Bone marrow (tissue), 2 donors: ENCODE results near the gene UFC1.
A peak's percentile ranks its signal among the peaks of the same experiment; 100 is the strongest.

Experiments used
- DNase-seq, 2 donors: peaks; one replicate each; lab custom pipeline; 2025; lab: John Stamatoyannopoulos, UW

Gene UFC1

GRCh38 chr1:161171191-161171590 is 17.4 kb downstream of the UFC1 start:
- no peak for DNase-seq

GRCh38 chr1:161171696-161172095 is 17.9 kb downstream of the UFC1 start:
- DNase-seq, result no peak

GRCh38 chr1:161172349-161172748 is 18.6 kb downstream of the UFC1 start:
- DNase-seq, result no peak

GRCh38 chr1:161172776-161173376 is 19.1 kb downstream of the UFC1 start:
- DNase-seq, result no peak

- no peak for DNase-seq
These were observed 19.9 kb downstream of the UFC1 start for GRCh38 chr1:161173711-161174110.

GRCh38 chr1:161174911-161175310 is 21.1 kb downstream of the UFC1 start:
- no peak for DNase-seq

GRCh38 chr1:161175771-161176453 is 22.1 kb downstream of the UFC1 start:
- DNase-seq, result no peak

GRCh38 chr1:161176468-161177111 is 22.8 kb downstream of the UFC1 start:
- no peak for DNase-seq

- DNase-seq, result peak; percentile 68 to 88
These were observed 23.5 kb downstream of the UFC1 start, which contains the start of gene B4GALT3 for GRCh38 chr1:161177112-161177935. Gene B4GALT3 (minus strand): TSS chr1:161177507. CDS start chr1:161176060, 1,447 bp downstream.

GRCh38 chr1:161177936-161178244 is 24.1 kb downstream of the UFC1 start:
- DNase-seq, result no peak

- no peak for DNase-seq
These were observed 25.9 kb downstream of the UFC1 start for GRCh38 chr1:161179698-161180097.

- DNase-seq, result peak in 1 of 2 donors; percentile 35
These were observed 26.9 kb downstream of the UFC1 start for GRCh38 chr1:161180639-161181038.

- DNase-seq, result peak in 1 of 2 donors; percentile 75
These were observed 28.4 kb downstream of the UFC1 start for GRCh38 chr1:161182214-161182613.

- peak; percentile 23 to 99 for DNase-seq
These were observed 31.5 kb downstream of the UFC1 start for GRCh38 chr1:161185282-161185682.

GRCh38 chr1:161185732-161186311 is 32.0 kb downstream of the UFC1 start:
- peak; percentile 15 to 47 for DNase-seq

GRCh38 chr1:161187311-161187710 is 33.5 kb downstream of the UFC1 start:
- no peak for DNase-seq

GRCh38 chr1:161188381-161188780 is 34.6 kb downstream of the UFC1 start:
- no peak for DNase-seq

- DNase-seq, result no peak
These were observed 35.3 kb downstream of the UFC1 start for GRCh38 chr1:161189036-161189435.

GRCh38 chr1:161190962-161191521 is 37.3 kb downstream of the UFC1 start:
- DNase-seq, result no peak

- DNase-seq, result no peak
These were observed 38.2 kb downstream of the UFC1 start for GRCh38 chr1:161191971-161192370.
